ENCODE data around the gene CDC42BPB. TPM values are rescaled to one million over a fixed set of nuclear protein-coding genes. Genes with fewer than 3 reads are reported as not detected.

CDC42BPB gene
- total RNA-seq, 1 experiment from 2014 or later: 1.6 TPM

DNA sequence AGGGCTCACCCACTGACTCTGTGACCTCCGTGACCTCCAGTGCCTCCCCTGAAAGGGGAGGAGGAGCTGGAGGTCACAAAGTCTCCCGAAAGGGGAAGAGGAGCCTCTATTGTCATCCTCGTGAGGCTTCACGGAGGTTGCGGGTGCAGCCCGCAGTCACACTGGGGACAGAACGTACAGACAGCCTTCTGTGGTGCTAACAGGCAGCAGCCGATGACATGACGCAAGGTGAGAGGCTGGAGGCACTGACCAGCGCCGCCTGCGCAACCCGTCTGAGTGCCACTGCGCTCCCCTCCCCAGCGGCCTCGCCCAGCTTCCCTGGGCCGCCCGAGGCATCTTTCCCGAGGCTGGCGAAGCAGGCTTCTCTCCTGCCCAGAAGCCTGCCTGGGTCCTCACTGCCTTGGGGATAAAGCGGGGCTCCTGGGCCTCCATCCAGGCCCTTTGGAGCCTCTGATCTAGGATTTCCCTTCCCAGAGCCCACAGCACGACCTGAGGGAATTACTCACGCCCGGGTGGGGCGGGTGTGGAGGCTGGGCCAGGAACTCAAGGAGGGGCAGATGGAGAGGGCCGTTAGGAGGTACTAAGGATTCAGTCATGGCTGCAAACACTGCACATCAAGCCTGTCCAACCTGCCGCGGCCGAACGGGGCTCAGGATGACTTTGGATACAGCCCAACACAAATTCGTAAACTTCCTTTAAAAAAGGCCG lies 14.3 kb upstream of the CDC42BPB start:
- no peaks in the 10 kb centered on the region for H3K36me3 ChIP-seq (ENCODE audit: insufficient read depth, low read length)
- no peak overlapping the region for H3K4me2 ChIP-seq (ENCODE audit: low read depth, low read length, poor library complexity, severe bottlenecking)
- no peak overlapping the region for H3K4me3 ChIP-seq (ENCODE audit: low read length)
- H3K27me3 ChIP-seq (ENCODE audit: low read length): no peaks in the 10 kb centered on the region
- H3K9me3 ChIP-seq (ENCODE audit: low read length): no peaks in the 10 kb centered on the region
- H3K9me2 ChIP-seq (replicated peaks; ENCODE audit: insufficient read depth, low read length): no peaks in the 10 kb centered on the region
- no peak for DNase-seq
- no peaks in the 10 kb centered on the region for H3K79me2 ChIP-seq (ENCODE audit: low read length)
- no peak overlapping the region for H2AFZ ChIP-seq (ENCODE audit: low read length)
- no peaks in the 10 kb centered on the region; the same call in 1 of the 2 replicates for H4K20me1 ChIP-seq (ENCODE audit: insufficient read depth, low read depth, low read length)
- H3K27ac ChIP-seq (ENCODE audit: low read length): no peak overlapping the region
- H3K4me1 ChIP-seq (ENCODE audit: low read length): peaks cover 9% of the 10 kb centered on the region
- no peak overlapping the region for H3K9ac ChIP-seq (ENCODE audit: low read length)

DNA sequence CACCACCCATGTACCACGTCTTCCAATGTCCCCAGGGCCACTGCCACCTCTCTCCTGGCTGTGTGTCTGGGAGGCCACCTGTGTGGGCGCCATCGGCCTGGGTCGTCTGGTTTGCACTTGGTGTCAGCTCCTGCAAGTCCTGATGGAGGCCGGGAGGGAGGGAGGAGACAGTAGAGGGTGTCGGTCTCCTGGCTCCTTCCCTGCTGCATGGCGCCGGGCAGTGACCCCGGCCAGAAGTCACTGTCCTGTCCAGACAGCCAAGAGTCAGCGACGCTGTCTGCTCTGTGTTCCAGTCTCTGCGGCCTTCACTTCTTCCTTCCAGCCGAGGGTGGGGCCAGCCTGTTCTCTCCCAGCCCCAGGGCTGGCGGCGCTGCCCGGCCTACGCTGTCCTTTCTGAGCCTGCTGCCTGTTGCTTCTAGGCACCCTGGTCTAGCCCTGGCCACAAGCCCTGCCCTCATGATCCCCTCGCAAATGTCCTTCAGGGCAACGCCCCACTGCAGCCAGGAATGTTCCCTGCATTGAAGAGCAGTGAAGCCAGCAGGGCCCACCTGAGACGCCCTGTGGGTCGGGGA lies 13.7 kb upstream of the CDC42BPB start:
- DNase-seq: no peak
- H3K4me3 ChIP-seq (ENCODE audit: low read length): no peak overlapping the region
- H3K4me2 ChIP-seq (ENCODE audit: low read depth, low read length, poor library complexity, severe bottlenecking): no peak overlapping the region
- H3K27ac ChIP-seq (ENCODE audit: low read length): no peak overlapping the region
- H3K27me3 ChIP-seq (ENCODE audit: low read length): no peaks in the 10 kb centered on the region
- no peaks in the 10 kb centered on the region for H3K36me3 ChIP-seq (ENCODE audit: insufficient read depth, low read length)
- no peak overlapping the region for H3K9ac ChIP-seq (ENCODE audit: low read length)
- H3K9me3 ChIP-seq (ENCODE audit: low read length): no peaks in the 10 kb centered on the region
- H3K4me1 ChIP-seq (ENCODE audit: low read length): peaks cover 9% of the 10 kb centered on the region
- no peak overlapping the region for H2AFZ ChIP-seq (ENCODE audit: low read length)
- no peaks in the 10 kb centered on the region for H3K9me2 ChIP-seq (replicated peaks; ENCODE audit: insufficient read depth, low read length)
- H4K20me1 ChIP-seq (ENCODE audit: insufficient read depth, low read depth, low read length): no peaks in the 10 kb centered on the region; the same call in 1 of the 2 replicates
- no peaks in the 10 kb centered on the region for H3K79me2 ChIP-seq (ENCODE audit: low read length)

DNA sequence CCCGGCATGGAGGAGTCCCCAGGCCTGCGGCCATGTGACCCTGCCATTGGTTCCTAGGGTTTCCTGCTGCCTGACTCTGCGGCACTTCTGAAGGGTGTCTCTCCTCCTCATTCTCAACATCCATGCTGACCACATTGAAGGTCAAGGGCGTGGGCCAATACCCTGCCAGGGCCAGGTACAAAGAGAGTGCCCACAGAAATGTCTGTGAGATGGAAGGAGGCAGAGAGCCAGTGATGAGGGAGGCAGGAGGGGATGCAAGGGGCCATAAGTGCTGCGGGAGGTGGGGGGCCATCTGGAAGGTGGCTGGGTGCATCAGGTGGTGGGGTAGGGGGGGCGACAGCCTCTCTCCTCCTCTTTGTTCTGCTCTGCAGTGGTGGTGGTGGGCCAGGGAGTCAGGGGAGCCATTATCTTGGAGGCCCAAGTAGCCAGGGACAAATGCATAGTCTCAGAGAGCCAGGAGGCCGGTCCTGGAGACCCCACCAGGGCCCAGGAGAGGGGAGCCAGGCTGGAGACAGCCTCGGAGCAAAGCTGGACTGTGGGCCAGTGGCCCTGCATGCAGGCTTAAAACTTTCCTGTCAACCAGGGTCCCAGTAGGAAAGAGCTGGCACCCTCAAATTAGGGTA lies 13.0 kb upstream of the CDC42BPB start:
- Histone ChIP-seq H3K4me1 (ENCODE audit: low read length) (peaks cover 4% of the 10 kb centered on the region), H4K20me1 (ENCODE audit: insufficient read depth, low read depth, low read length) (no peaks in the 10 kb centered on the region; the same call in 1 of the 2 replicates), H2AFZ (ENCODE audit: low read length) (no peak overlapping the region), H3K9ac (ENCODE audit: low read length) (no peak overlapping the region), H3K4me2 (ENCODE audit: low read depth, low read length, poor library complexity, severe bottlenecking) (no peak overlapping the region), H3K9me3 (ENCODE audit: low read length) (no peaks in the 10 kb centered on the region), H3K36me3 (ENCODE audit: insufficient read depth, low read length) (no peaks in the 10 kb centered on the region), H3K27me3 (ENCODE audit: low read length) (no peaks in the 10 kb centered on the region), H3K27ac (ENCODE audit: low read length) (no peak overlapping the region), H3K4me3 (ENCODE audit: low read length) (no peak overlapping the region), H3K9me2 (replicated peaks; ENCODE audit: insufficient read depth, low read length) (no peaks in the 10 kb centered on the region), H3K79me2 (ENCODE audit: low read length) (no peaks in the 10 kb centered on the region)
- DNase-seq: no peak

DNA sequence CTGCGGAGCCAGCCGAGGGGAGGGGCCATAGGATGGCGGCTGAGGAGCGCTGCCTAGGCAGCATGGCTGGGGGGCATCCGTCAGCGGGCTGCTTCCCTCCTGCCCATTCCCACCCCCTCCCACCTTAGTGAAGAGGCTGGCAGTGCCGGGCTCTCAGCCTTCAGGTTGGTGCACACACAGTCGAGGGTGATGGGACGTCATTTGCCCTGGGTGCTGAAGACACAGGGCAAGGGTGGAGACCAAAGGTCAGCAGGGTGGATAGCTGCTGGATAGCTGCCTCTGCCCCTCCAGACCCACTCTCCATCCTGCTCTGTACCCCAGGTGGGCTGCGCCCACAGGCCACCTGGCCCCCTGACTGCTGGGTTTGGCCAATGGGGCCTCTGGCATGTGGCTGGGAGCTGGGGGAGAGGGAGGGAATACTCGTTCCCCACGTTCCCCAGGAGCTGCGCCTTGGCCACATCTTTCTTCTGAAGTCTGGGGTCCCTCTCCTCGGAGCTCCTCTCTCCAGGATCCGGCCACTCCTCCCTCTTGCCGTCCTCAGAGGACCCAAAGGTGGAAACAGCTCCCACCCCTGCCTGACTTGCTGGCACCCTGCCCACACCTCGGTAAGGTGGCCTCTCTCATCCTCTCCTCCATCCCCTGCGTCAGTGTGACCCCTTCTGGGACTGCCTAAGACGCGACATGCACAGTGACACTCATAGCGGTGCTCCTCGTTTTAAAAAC lies 11.2 kb upstream of the CDC42BPB start:
- H3K4me2 ChIP-seq (ENCODE audit: low read depth, low read length, poor library complexity, severe bottlenecking): no peak overlapping the region
- no peaks in the 10 kb centered on the region for H4K20me1 ChIP-seq (ENCODE audit: insufficient read depth, low read depth, low read length)
- no peaks in the 10 kb centered on the region for H3K79me2 ChIP-seq (ENCODE audit: low read length)
- H3K9me3 ChIP-seq (ENCODE audit: low read length): no peaks in the 10 kb centered on the region
- H3K4me1 ChIP-seq (ENCODE audit: low read length): no peaks in the 10 kb centered on the region
- no peak overlapping the region for H3K4me3 ChIP-seq (ENCODE audit: low read length)
- DNase-seq: no peak
- no peaks in the 10 kb centered on the region for H3K36me3 ChIP-seq (ENCODE audit: insufficient read depth, low read length)
- H2AFZ ChIP-seq (ENCODE audit: low read length): no peak overlapping the region
- no peak overlapping the region for H3K9ac ChIP-seq (ENCODE audit: low read length)
- H3K27ac ChIP-seq (ENCODE audit: low read length): no peak overlapping the region
- no peaks in the 10 kb centered on the region for H3K27me3 ChIP-seq (ENCODE audit: low read length)
- no peaks in the 10 kb centered on the region for H3K9me2 ChIP-seq (replicated peaks; ENCODE audit: insufficient read depth, low read length)

DNA sequence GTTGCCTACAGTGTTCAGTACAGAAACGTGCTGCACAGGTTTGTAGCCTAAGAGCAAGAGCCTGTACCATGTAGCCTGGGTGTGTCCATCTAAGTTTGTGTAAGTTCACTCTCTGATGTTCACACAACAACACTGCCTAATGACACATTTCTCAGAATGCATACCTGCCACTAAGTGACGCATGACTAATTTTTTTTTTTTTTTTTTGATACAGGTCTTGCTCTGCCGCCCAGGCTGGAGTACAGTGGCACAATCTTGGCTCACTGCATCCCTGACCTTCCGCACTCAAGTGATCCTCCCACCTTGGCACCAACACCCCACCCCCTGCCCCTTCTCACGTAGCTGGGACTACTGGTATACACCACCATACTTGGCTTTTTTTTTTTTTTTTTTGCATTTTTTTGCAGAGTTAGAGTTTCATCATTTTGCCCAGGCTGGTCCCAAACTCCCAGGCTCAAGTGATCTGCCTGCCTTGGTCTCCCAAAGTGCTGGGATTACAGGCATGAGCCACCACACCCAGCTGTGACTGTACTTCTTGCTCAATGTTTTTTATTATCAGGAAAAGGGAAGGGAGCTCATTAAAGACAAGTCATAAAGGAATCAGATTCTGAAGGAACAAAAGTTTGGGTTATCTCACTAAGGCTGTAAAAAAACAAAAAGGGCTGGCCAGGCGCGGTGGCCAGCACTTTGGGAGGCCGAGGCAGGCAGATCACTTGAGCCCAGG lies 10.0 kb upstream of the CDC42BPB start:
- DNase-seq: no peak
- Histone ChIP-seq H4K20me1 (ENCODE audit: insufficient read depth, low read depth, low read length) (no peaks in the 10 kb centered on the region), H3K27me3 (ENCODE audit: low read length) (no peaks in the 10 kb centered on the region), H3K9me3 (ENCODE audit: low read length) (no peaks in the 10 kb centered on the region), H3K9ac (ENCODE audit: low read length) (no peak overlapping the region), H3K4me2 (ENCODE audit: low read depth, low read length, poor library complexity, severe bottlenecking) (no peak overlapping the region), H2AFZ (ENCODE audit: low read length) (no peak overlapping the region), H3K9me2 (replicated peaks; ENCODE audit: insufficient read depth, low read length) (no peaks in the 10 kb centered on the region), H3K4me3 (ENCODE audit: low read length) (no peak overlapping the region), H3K4me1 (ENCODE audit: low read length) (no peaks in the 10 kb centered on the region), H3K36me3 (ENCODE audit: insufficient read depth, low read length) (no peaks in the 10 kb centered on the region), H3K79me2 (ENCODE audit: low read length) (no peaks in the 10 kb centered on the region), H3K27ac (ENCODE audit: low read length) (no peak overlapping the region)

DNA sequence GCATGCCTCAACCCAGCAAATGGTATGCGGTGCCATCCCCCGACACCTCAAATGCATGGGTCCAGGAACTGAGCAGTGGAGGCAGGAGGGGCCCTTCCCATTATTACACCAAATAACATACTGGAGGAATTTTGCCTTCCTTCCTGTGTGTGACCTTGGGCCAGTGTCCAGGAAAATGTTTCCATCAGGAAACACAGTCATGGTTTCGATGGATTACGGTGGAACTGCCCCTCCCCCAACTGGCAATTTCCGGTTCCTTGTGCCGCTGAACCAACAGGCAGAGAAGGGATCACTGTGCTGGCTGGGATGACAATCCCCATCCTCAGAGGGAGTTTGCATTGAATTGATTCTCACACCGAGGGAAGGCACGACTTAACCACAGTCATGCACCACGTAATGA lies 9.1 kb upstream of the CDC42BPB start:
- no peaks in the 10 kb centered on the region for H4K20me1 ChIP-seq (ENCODE audit: insufficient read depth, low read depth, low read length)
- no peaks in the 10 kb centered on the region for H3K27me3 ChIP-seq (ENCODE audit: low read length)
- H2AFZ ChIP-seq (ENCODE audit: low read length): no peak overlapping the region
- H3K36me3 ChIP-seq (ENCODE audit: insufficient read depth, low read length): no peaks in the 10 kb centered on the region
- no peaks in the 10 kb centered on the region for H3K9me2 ChIP-seq (replicated peaks; ENCODE audit: insufficient read depth, low read length)
- H3K9ac ChIP-seq (ENCODE audit: low read length): no peak overlapping the region
- no peak overlapping the region for H3K4me2 ChIP-seq (ENCODE audit: low read depth, low read length, poor library complexity, severe bottlenecking)
- no peak overlapping the region for H3K27ac ChIP-seq (ENCODE audit: low read length)
- no peaks in the 10 kb centered on the region for H3K79me2 ChIP-seq (ENCODE audit: low read length)
- H3K4me3 ChIP-seq (ENCODE audit: low read length): no peak overlapping the region
- DNase-seq: no peak
- no peaks in the 10 kb centered on the region for H3K9me3 ChIP-seq (ENCODE audit: low read length)
- no peaks in the 10 kb centered on the region for H3K4me1 ChIP-seq (ENCODE audit: low read length)

DNA sequence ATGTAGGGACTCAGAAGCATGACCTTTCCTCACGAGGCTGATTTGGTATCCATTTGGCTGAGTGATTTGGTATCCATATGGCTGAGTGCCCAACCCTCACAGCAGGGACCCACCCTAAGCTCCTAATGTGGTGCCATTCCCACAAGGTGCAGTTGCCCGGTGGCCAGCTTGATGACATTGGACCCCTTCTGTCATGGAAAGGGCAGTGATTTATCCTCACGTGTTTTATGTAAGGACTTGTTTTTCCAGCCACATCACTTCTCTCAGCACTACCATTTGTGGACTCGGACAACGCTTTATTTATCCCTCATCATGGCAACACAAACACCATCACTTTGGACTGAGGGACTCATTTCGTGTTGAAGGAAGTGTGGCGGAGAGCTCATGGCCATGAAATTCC lies 8.5 kb upstream of the CDC42BPB start:
- Histone ChIP-seq H3K9me3 (ENCODE audit: low read length) (no peaks in the 10 kb centered on the region), H3K27me3 (ENCODE audit: low read length) (no peaks in the 10 kb centered on the region), H2AFZ (ENCODE audit: low read length) (no peak overlapping the region), H3K4me2 (ENCODE audit: low read depth, low read length, poor library complexity, severe bottlenecking) (no peak overlapping the region), H3K27ac (ENCODE audit: low read length) (no peak overlapping the region), H3K79me2 (ENCODE audit: low read length) (no peaks in the 10 kb centered on the region), H3K4me1 (ENCODE audit: low read length) (no peaks in the 10 kb centered on the region), H4K20me1 (ENCODE audit: insufficient read depth, low read depth, low read length) (no peaks in the 10 kb centered on the region), H3K9ac (ENCODE audit: low read length) (no peak overlapping the region), H3K4me3 (ENCODE audit: low read length) (no peak overlapping the region), H3K36me3 (ENCODE audit: insufficient read depth, low read length) (no peaks in the 10 kb centered on the region), H3K9me2 (replicated peaks; ENCODE audit: insufficient read depth, low read length) (no peaks in the 10 kb centered on the region)
- no peak for DNase-seq

DNA sequence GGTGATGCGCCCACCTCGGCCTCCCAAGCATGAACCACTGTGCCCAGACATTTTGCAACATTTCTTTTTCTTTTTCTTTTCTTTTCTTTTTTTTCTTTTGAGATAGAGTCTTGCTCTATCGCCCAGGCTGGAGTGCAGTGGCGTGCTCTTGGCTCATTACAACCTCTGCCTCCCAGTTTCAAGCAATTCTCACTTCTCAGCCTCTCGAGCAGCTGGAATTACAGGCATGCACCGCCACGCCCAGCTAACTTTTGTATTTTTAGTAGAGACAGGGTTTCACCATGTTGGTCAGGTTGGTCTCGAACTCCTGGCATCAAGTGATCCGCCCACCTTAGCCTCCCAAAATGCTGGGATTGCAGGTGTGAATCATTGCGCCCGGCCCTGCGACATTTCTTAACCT lies 7.6 kb upstream of the CDC42BPB start:
- H2AFZ ChIP-seq (ENCODE audit: low read length): no peak overlapping the region
- H3K36me3 ChIP-seq (ENCODE audit: insufficient read depth, low read length): no peaks in the 10 kb centered on the region
- H3K27me3 ChIP-seq (ENCODE audit: low read length): no peaks in the 10 kb centered on the region
- no peak overlapping the region for H3K4me2 ChIP-seq (ENCODE audit: low read depth, low read length, poor library complexity, severe bottlenecking)
- no peaks in the 10 kb centered on the region for H3K9me2 ChIP-seq (replicated peaks; ENCODE audit: insufficient read depth, low read length)
- no peak for DNase-seq
- H3K27ac ChIP-seq (ENCODE audit: low read length): no peak overlapping the region
- no peaks in the 10 kb centered on the region for H3K4me1 ChIP-seq (ENCODE audit: low read length)
- no peak overlapping the region for H3K4me3 ChIP-seq (ENCODE audit: low read length)
- H4K20me1 ChIP-seq (ENCODE audit: insufficient read depth, low read depth, low read length): no peaks in the 10 kb centered on the region
- no peak overlapping the region for H3K9ac ChIP-seq (ENCODE audit: low read length)
- H3K79me2 ChIP-seq (ENCODE audit: low read length): no peaks in the 10 kb centered on the region
- no peaks in the 10 kb centered on the region for H3K9me3 ChIP-seq (ENCODE audit: low read length)
